ENCODE measurements around the gene PIGW.

PIGW gene

GRCh38 chr17:36515837-36516236 lies 18.9 kb upstream of the PIGW start:
- Histone ChIP-seq H3K27ac (ENCODE audit: low read depth, low read length) (no peak overlapping the region), H3K4me3 (ENCODE audit: low read length) (no peak overlapping the region), H3K4me1 (ENCODE audit: control insufficient read depth, low read length) (peaks cover 16% of the 10 kb centered on the region), H3K9me3 (ENCODE audit: control insufficient read depth, insufficient read depth, low read length) (no peaks in the 10 kb centered on the region), H3K27me3 (ENCODE audit: control insufficient read depth, low read length) (no peaks in the 10 kb centered on the region), H3K36me3 (ENCODE audit: control insufficient read depth, low read length) (peaks cover 84% of the 10 kb centered on the region), H3K4me2 (ENCODE audit: low read length) (no peak overlapping the region), H4K20me1 (ENCODE audit: control insufficient read depth, insufficient read depth, low read depth, low read length) (no peaks in the 10 kb centered on the region), H3F3A (ENCODE audit: control insufficient read depth, insufficient read depth) (0 out of 2 replicates have a peak, but pooled peaks cover 3% of the 10 kb centered on the region), H3K9me2 (replicated peaks; ENCODE audit: control insufficient read depth, low read length) (no peaks in the 10 kb centered on the region), H3K79me2 (ENCODE audit: control insufficient read depth, low read length) (no peaks in the 10 kb centered on the region)
- TF ChIP-seq CTCF (IDR thresholded peaks at IDR 0.05; ENCODE audit: low read depth, low read length, poor library complexity, severe bottlenecking) = no peak
- TF ChIP-seq EZH2phosphoT487 (IDR thresholded peaks at IDR 0.05; ENCODE audit: borderline replicate concordance, low read length) = no peak

- H3K4me2 ChIP-seq (ENCODE audit: low read length) = no peak overlapping the region
- no peak overlapping the region for H3K27ac ChIP-seq (ENCODE audit: low read depth, low read length)
- 0 out of 2 replicates have a peak, but pooled peaks cover 3% of the 10 kb centered on the region for H3F3A ChIP-seq (ENCODE audit: control insufficient read depth, insufficient read depth)
- H3K4me1 ChIP-seq (ENCODE audit: control insufficient read depth, low read length) = peaks cover 16% of the 10 kb centered on the region
- H3K9me3 ChIP-seq (ENCODE audit: control insufficient read depth, insufficient read depth, low read length) = no peaks in the 10 kb centered on the region
- no peak overlapping the region for H3K4me3 ChIP-seq (ENCODE audit: low read length)
- peaks cover 78% of the 10 kb centered on the region for H3K36me3 ChIP-seq (ENCODE audit: control insufficient read depth, low read length)
- no peaks in the 10 kb centered on the region for H4K20me1 ChIP-seq (ENCODE audit: control insufficient read depth, insufficient read depth, low read depth, low read length)
- H3K9me2 ChIP-seq (replicated peaks; ENCODE audit: control insufficient read depth, low read length) = no peaks in the 10 kb centered on the region
- H3K27me3 ChIP-seq (ENCODE audit: control insufficient read depth, low read length) = no peaks in the 10 kb centered on the region
- H3K79me2 ChIP-seq (ENCODE audit: control insufficient read depth, low read length) = peaks cover 4% of the 10 kb centered on the region
- no peak for TF ChIP-seq EZH2phosphoT487 (IDR thresholded peaks at IDR 0.05; ENCODE audit: borderline replicate concordance, low read length)
- TF ChIP-seq CTCF (IDR thresholded peaks at IDR 0.05; ENCODE audit: low read depth, low read length, poor library complexity, severe bottlenecking) = no peak
These were observed 11.7 kb upstream of the PIGW start for GRCh38 chr17:36523113-36523512.

GRCh38 chr17:36524428-36524876 lies 10.3 kb upstream of the PIGW start:
- Histone ChIP-seq H3K36me3 (ENCODE audit: control insufficient read depth, low read length) (peaks cover 79% of the 10 kb centered on the region), H3K4me3 (ENCODE audit: low read length) (no peak overlapping the region), H3K9me2 (replicated peaks; ENCODE audit: control insufficient read depth, low read length) (no peaks in the 10 kb centered on the region), H3K9me3 (ENCODE audit: control insufficient read depth, insufficient read depth, low read length) (no peaks in the 10 kb centered on the region), H3F3A (ENCODE audit: control insufficient read depth, insufficient read depth) (0 out of 2 replicates have a peak, but pooled peaks cover 3% of the 10 kb centered on the region), H3K4me1 (ENCODE audit: control insufficient read depth, low read length) (peaks cover 8% of the 10 kb centered on the region), H4K20me1 (ENCODE audit: control insufficient read depth, insufficient read depth, low read depth, low read length) (no peaks in the 10 kb centered on the region), H3K79me2 (ENCODE audit: control insufficient read depth, low read length) (peaks cover 12% of the 10 kb centered on the region), H3K27me3 (ENCODE audit: control insufficient read depth, low read length) (no peaks in the 10 kb centered on the region), H3K4me2 (ENCODE audit: low read length) (no peak overlapping the region), H3K27ac (ENCODE audit: low read depth, low read length) (no peak overlapping the region)
- no peak for TF ChIP-seq CTCF (IDR thresholded peaks at IDR 0.05; ENCODE audit: low read depth, low read length, poor library complexity, severe bottlenecking)
- TF ChIP-seq EZH2phosphoT487 (IDR thresholded peaks at IDR 0.05; ENCODE audit: borderline replicate concordance, low read length) = no peak
